ENCODE data around the gene DHX34.
"Not testable (repeated sequence)": the region's sequence is repeated elsewhere in the genome, so short reads cannot be mapped to it uniquely, and the experiment has no call there.

DHX34 gene, protein sequence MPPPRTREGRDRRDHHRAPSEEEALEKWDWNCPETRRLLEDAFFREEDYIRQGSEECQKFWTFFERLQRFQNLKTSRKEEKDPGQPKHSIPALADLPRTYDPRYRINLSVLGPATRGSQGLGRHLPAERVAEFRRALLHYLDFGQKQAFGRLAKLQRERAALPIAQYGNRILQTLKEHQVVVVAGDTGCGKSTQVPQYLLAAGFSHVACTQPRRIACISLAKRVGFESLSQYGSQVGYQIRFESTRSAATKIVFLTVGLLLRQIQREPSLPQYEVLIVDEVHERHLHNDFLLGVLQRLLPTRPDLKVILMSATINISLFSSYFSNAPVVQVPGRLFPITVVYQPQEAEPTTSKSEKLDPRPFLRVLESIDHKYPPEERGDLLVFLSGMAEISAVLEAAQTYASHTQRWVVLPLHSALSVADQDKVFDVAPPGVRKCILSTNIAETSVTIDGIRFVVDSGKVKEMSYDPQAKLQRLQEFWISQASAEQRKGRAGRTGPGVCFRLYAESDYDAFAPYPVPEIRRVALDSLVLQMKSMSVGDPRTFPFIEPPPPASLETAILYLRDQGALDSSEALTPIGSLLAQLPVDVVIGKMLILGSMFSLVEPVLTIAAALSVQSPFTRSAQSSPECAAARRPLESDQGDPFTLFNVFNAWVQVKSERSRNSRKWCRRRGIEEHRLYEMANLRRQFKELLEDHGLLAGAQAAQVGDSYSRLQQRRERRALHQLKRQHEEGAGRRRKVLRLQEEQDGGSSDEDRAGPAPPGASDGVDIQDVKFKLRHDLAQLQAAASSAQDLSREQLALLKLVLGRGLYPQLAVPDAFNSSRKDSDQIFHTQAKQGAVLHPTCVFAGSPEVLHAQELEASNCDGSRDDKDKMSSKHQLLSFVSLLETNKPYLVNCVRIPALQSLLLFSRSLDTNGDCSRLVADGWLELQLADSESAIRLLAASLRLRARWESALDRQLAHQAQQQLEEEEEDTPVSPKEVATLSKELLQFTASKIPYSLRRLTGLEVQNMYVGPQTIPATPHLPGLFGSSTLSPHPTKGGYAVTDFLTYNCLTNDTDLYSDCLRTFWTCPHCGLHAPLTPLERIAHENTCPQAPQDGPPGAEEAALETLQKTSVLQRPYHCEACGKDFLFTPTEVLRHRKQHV

DNA sequence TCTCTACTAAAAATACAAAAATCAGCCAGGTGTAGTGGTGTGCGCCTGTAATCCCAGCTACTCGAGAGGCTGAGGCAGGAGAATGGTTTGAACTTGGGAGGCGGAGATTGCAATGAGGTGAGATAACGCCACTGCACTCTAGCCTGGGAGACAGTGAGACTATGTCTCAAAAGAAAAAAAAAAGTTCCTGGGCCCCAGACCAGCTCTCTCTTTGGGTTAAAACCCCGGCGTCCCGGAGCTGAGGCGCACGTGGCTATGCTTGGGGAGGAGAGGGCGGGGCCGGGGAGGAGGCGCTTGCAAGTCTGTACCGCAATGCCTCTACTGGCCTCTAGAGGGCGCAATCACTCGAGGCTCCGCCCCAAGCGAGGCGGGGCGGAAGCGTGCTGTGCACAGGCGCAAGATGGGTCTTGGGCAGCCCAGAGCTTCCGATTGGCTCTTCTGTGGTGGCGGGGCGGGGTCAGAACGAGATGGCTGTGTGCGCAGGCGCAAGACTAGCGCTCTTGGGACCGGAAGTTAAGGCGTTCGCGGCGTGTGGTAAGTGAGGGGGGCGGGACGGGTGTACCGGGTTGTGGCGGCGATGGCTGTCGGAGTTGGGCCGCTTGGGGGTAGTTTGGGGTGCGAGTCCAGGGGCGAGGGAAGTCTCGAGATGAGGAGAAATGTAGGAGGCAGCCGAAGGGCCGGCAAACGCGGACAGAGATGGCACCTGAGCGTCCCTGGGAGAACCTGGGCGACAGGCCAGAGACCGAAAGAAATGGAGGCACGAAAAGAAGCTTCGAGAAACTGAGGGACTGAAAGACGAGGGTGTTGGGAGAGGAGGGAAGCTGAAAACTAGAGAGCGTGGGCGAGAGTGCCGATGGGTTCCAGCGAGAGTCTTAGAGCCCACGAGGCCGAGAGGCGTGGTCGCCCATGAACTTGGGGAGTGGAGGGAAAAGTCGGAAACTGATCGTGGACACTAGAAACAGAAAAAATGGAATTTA, at the start of gene DHX34:
Gene DHX34 (plus strand): TSS at position 497 of the 977 bp plus-strand sequence. CDS start 3,716 bp downstream, outside the sequence.
- H3K27ac Mint-ChIP-seq = peak within 1 kb of the TSS; percentile 92
- DNase-seq (peak; percentile 99), ATAC-seq (replicated peaks) (peak; percentile 98 to 99)
- peaks cover 2 to 7% of the 10 kb centered on the region in 2 donors for H3K9me3 Mint-ChIP-seq
- peak within 1 kb of the TSS; percentile 88 to 93 for H3K4me3 Mint-ChIP-seq
- H3K27me3 Mint-ChIP-seq = no peaks in the 10 kb centered on the region
- H3K4me1 Mint-ChIP-seq = peaks cover 21 to 48% of the 10 kb centered on the region in 2 donors
- H3K36me3 Mint-ChIP-seq = peaks cover 22 to 38% of the 10 kb centered on the region in 2 donors

DNA sequence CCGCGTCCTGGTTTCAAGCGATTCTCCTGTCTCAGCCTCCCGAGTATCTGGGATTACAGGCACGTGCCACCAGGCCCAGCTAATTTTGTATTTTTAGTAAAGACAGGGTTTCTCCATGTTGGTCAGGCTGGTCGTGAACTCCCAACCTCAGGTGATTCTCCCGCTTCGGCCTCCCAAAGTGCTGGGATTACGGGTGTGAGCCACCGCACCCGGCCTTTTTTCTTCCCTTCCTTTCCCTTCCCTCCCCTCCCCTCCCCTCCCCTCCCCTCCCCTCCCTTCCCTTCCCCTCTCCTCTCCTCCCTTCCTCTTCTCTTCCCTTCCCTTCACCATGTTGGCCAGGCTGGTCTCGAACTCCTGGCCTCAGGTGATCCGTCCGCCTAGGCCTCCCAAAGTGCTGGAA, 48.2 kb upstream of the DHX34 start:
- ATAC-seq (replicated peaks); H3K27ac Mint-ChIP-seq; DNase-seq; H3K4me3 Mint-ChIP-seq; H3K36me3 Mint-ChIP-seq; H3K9me3 Mint-ChIP-seq: not testable (repeated sequence)
- H3K4me1 Mint-ChIP-seq = peaks cover 21 to 35% of the 10 kb centered on the region in 2 donors
- H3K27me3 Mint-ChIP-seq = peaks cover 9 to 22% of the 10 kb centered on the region in 2 donors

DNA sequence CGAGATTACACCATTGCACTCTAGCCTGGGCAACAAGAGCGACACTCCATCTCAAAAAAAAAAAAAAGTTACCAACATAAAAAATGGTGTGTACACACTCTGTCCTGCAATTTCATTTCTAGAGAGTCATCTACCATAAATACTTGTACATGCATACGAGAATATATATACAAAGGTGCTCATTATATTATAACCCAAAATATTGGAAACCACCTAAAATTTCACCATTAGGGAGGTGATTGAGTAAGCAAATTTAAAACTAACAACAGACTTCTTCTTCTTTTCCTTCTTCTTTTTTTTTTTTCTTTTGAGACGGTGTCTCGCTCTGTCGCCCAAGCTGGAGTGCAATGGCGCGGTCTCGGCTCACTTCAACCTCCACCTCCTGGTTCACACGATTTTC, 46.9 kb upstream of the DHX34 start:
- Mint-ChIP-seq H3K27ac (no peak overlapping the region), H3K36me3 (peaks cover 0 to 3% of the 10 kb centered on the region in 2 donors), H3K27me3 (peaks cover 18 to 36% of the 10 kb centered on the region in 2 donors), H3K4me3 (no peak overlapping the region), H3K4me1 (peaks cover 19 to 27% of the 10 kb centered on the region in 2 donors), H3K9me3 (no peaks in the 10 kb centered on the region)
- DNase-seq = no peak
- peak; percentile 16 to 59 for ATAC-seq (replicated peaks)

DNA sequence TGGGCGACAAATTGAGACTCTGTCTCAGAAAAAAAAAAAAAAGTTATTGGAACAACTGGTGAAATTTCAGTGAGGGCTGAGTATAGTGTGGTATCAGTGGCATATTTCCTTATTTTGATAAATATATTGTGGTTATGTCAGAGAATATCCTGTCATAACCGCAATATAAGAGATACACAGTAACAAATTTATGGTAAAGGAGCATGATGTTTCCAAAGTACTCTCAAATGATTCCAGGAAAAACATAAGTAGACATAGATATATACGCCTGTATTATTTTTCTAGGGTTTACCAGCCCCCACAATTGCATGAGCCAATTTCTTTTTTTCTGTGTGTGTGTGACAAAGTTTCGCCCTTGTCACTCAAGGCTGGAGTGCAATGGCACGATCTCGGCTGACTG, 45.1 kb upstream of the DHX34 start:
- peaks cover 0 to 3% of the 10 kb centered on the region in 2 donors for H3K36me3 Mint-ChIP-seq
- H3K9me3 Mint-ChIP-seq = no peaks in the 10 kb centered on the region
- peaks cover 19 to 27% of the 10 kb centered on the region in 2 donors for H3K4me1 Mint-ChIP-seq
- no peak overlapping the region for H3K27ac Mint-ChIP-seq
- H3K4me3 Mint-ChIP-seq = no peak overlapping the region
- peaks cover 24 to 42% of the 10 kb centered on the region in 2 donors for H3K27me3 Mint-ChIP-seq
- DNase-seq = no peak
- ATAC-seq (replicated peaks) = no peak

DNA sequence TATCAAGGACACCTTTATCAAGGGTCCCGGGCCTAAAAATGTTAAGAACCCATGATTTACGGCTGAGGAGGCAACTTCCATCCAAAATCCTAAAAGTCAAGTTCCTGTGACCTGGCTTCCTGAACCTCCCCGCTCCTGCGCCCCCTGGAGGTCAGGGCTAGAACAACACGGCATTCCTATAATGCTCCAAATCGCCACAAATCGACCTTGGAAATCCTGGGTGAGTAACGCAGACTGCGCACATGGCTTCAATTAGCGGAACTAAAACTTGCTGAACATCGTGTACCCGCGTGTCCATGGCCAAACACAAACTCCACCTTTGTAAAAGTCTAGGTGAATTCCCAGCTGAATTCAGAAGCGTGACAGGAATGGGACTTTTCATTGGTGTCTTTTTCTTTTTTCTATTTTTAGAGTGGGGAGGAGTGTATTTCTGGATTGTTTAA, 43.8 kb upstream of the DHX34 start:
- peak overlapping the region; percentile 77 for H3K27ac Mint-ChIP-seq
- H3K4me1 Mint-ChIP-seq = peaks cover 15 to 19% of the 10 kb centered on the region in 2 donors
- ATAC-seq (replicated peaks) (peak; percentile 60 to 73), DNase-seq (peak; percentile 32)
- peaks cover 0 to 3% of the 10 kb centered on the region in 2 donors for H3K36me3 Mint-ChIP-seq
- peaks cover 28 to 55% of the 10 kb centered on the region in 2 donors for H3K27me3 Mint-ChIP-seq
- H3K9me3 Mint-ChIP-seq = no peaks in the 10 kb centered on the region
- H3K4me3 Mint-ChIP-seq = peak overlapping the region; percentile 17 to 29

DNA sequence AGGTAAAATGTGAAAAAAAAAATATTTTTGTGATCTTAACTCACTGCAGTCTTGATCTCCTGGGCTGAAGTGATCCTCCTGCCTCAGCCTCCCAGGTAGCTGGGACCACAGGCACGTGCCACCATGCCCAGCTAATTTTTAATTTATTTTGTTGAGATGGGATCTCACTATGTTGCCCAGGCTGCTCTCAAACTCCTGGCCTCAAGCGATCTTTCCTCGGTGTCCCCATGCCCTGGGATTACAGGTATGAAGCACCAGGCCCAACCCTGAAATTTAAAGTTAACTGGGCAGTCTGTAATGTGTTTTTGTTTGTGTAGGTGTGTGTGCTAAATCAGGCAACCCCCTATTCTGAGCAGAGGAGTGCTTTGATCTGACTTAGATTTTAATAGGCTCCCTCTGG, 42.8 kb upstream of the DHX34 start:
- DNase-seq = no peak
- no peak overlapping the region for H3K27ac Mint-ChIP-seq
- no peak for ATAC-seq (replicated peaks)
- peaks cover 0 to 3% of the 10 kb centered on the region in 2 donors for H3K36me3 Mint-ChIP-seq
- H3K9me3 Mint-ChIP-seq = no peaks in the 10 kb centered on the region
- peaks cover 33 to 61% of the 10 kb centered on the region in 2 donors for H3K27me3 Mint-ChIP-seq
- peaks cover 12 to 16% of the 10 kb centered on the region in 2 donors for H3K4me1 Mint-ChIP-seq
- H3K4me3 Mint-ChIP-seq = no peak overlapping the region

DNA sequence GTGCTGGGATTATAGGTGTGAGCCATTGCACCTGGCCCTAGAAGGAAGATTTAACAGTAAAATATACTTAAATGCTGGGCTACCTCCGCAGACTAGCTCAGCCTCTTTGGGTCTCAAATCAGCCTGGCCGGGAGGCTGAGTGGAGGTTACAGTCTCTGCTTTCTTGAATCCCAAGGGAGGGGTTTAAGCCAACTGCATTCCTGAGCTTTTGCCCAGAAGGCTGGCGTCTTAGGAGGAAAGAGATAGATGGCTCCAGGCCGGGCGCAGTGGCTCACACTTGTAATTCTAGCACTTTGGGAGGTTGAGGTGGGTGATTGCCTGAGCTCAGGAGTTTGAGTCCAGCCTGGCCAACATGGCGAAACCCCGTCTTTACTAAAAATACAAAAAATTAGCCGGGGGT, 40.1 kb upstream of the DHX34 start:
- peak overlapping the region; percentile 27 for H3K27ac Mint-ChIP-seq
- ATAC-seq (replicated peaks) (no peak), DNase-seq (no peak)
- peaks cover 6 to 7% of the 10 kb centered on the region in 2 donors for H3K4me1 Mint-ChIP-seq
- peaks cover 39 to 73% of the 10 kb centered on the region in 2 donors for H3K27me3 Mint-ChIP-seq
- H3K9me3 Mint-ChIP-seq = no peaks in the 10 kb centered on the region
- H3K36me3 Mint-ChIP-seq = peaks cover 0 to 3% of the 10 kb centered on the region in 2 donors
- H3K4me3 Mint-ChIP-seq = no peak overlapping the region

DNA sequence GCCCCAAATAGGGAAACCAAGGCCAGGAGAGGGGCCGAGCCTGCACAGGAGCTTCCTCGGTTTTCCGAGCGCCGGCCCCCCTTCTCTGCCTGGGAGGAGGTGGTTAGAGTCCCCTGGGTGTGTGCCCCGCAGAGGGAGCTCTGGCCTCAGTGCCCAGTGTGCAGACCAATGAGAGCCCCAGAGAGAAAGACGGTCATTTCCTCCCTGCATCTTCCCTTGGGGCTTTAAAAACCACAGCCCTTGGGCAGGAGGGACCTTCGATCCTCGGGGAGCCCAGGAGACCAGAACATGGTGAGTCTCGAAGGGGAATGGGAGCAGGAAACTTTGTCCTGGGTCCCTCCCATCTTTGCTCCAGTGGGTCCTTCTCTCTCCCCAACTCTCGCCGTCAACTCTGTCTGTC, 39.5 kb upstream of the DHX34 start, which contains the start of gene C5AR1:
Gene C5AR1 (plus strand): TSS at position 254 of the 400 bp plus-strand sequence. CDS start 35 bp downstream, at position 289.
- H3K9me3 Mint-ChIP-seq = no peaks in the 10 kb centered on the region
- H3K4me3 Mint-ChIP-seq = no peak within 1 kb of the TSS
- DNase-seq = no peak
- H3K27ac Mint-ChIP-seq = peak within 1 kb of the TSS; percentile 27
- peaks cover 6 to 7% of the 10 kb centered on the region in 2 donors for H3K4me1 Mint-ChIP-seq
- peaks cover 39 to 74% of the 10 kb centered on the region in 2 donors for H3K27me3 Mint-ChIP-seq
- H3K36me3 Mint-ChIP-seq = peaks cover 0 to 3% of the 10 kb centered on the region in 2 donors
- no peak for ATAC-seq (replicated peaks)

DNA sequence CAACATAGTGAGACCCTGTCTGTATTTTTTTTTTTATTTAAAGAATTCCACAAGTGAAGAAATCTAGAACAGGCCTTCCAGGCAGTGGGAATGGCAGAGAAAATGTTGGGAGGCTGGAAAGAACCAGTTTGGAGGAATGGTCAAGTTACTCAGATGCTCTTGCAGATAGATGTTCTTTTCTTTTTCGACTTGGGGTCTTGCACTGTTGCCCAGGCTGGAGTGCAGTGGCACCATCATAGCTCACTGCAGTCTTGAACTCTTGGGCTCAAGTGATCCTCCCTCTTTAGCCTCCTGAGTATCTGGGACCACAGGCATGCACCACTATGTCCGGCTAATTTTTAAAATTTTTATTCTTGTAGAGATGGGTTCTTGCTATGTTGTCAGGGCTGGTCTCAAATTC, 38.8 kb upstream of the DHX34 start:
- H3K4me1 Mint-ChIP-seq = peaks cover 3 to 4% of the 10 kb centered on the region in 2 donors
- H3K27me3 Mint-ChIP-seq = peaks cover 40 to 77% of the 10 kb centered on the region in 2 donors
- peaks cover 0 to 1% of the 10 kb centered on the region in 2 donors for H3K36me3 Mint-ChIP-seq
- H3K4me3 Mint-ChIP-seq = no peak overlapping the region
- ATAC-seq (replicated peaks) = no peak
- H3K27ac Mint-ChIP-seq = no peak overlapping the region
- no peaks in the 10 kb centered on the region for H3K9me3 Mint-ChIP-seq
- DNase-seq = no peak

DNA sequence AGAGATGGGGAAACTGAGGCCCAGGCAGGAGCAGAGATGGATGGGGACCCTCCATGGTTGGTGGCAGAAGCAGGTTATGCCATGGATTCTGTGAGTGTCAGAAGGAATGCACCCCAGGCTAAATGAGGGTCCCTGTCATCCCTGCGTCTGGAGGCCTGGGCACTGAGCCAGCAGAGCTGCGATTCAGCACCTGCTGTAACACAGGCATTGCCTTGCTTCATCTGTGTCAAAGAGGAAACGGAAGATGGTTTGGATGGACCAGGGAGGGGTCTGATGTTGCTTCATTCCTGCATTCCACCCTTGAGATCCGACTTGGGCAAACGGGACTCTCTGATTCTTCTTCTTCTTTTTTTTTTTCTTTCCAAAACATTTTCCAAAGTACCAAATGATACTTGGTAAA, 38.3 kb upstream of the DHX34 start:
- DNase-seq (no peak), ATAC-seq (replicated peaks) (no peak)
- no peaks in the 10 kb centered on the region for H3K36me3 Mint-ChIP-seq
- no peak overlapping the region for H3K27ac Mint-ChIP-seq
- no peaks in the 10 kb centered on the region for H3K9me3 Mint-ChIP-seq
- peaks cover 42 to 77% of the 10 kb centered on the region in 2 donors for H3K27me3 Mint-ChIP-seq
- H3K4me3 Mint-ChIP-seq = no peak overlapping the region
- peaks cover 0 to 6% of the 10 kb centered on the region in 2 donors for H3K4me1 Mint-ChIP-seq

DNA sequence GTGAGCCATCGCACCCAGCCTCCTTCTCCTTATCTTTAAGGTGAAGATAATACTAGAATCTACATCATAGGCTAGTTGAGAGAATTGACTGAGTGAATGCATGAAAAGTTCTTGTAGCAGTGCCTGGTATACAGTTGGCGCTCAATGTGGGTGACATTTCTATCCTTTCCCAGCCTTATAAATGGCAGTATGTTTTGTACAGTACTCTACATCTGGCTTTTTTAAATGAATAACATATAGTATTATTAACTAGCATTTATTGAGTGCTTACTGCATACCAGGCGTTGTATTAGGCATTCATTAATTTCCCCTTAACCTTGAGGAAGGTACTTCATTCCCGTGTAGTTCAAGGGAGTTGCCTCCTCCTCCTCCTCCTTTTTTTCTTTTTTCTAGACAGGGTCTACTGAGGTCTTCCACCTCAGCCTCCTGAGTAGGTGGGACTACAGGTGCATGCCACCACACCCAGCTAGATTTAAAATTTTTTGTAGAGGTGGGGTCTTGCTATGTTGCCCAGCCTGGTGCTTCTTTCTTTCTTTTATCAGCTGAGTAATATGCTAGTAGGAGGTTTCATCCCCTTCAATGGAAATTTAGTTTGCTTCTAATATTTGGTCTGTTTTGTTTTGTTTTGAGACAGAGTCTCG, 36.6 kb upstream of the DHX34 start:
- Mint-ChIP-seq H3K9me3 (no peaks in the 10 kb centered on the region), H3K27ac (no peak overlapping the region), H3K36me3 (no peaks in the 10 kb centered on the region), H3K4me1 (peaks cover 0 to 4% of the 10 kb centered on the region in 2 donors), H3K4me3 (no peak overlapping the region), H3K27me3 (peaks cover 40 to 74% of the 10 kb centered on the region in 2 donors)
- ATAC-seq (replicated peaks) (no peak), DNase-seq (no peak)

DNA sequence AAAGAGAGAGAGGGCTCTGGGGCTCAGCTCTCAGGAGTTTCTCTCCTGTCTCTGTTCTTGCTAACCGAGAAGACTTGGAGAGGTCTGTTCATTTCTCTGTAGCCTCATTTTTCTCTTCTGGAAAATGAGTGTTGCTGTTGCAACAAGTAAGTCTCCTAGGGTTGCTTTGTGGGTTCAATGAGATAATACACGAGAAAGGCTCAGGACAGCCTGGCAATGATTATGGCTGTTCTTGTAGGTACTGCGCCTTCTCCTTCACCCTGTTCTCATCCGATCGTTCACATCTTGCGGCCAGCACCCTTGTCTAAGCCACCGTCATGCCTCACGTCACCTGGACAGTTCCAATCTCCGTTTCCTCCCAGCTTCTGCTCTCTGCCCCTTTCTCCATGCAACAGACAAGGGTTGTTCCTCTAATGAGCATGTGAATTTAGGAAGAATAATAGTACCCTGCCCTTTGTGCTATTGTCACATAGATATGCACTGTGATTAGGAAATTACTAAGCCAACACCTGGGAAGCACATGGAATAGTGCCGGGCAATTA, 35.3 kb upstream of the DHX34 start:
- Mint-ChIP-seq H3K9me3 (no peaks in the 10 kb centered on the region), H3K4me3 (no peak overlapping the region), H3K27ac (no peak overlapping the region), H3K36me3 (no peaks in the 10 kb centered on the region), H3K4me1 (peaks cover 0 to 4% of the 10 kb centered on the region in 2 donors), H3K27me3 (peaks cover 35 to 69% of the 10 kb centered on the region in 2 donors)
- ATAC-seq (replicated peaks) (no peak), DNase-seq (no peak)
